HepG2 (cell line): ENCODE results near the gene COQ4.

ENCODE experiments used
- HIC2 ChIP-seq: sonication (generic); formaldehyde crosslinking; IDR thresholded peaks from 2 replicates; pipeline ENCODE4 v1.9.0; 2022; ENCODE audit warnings: low read depth, missing genetic modification reagents
- LCORL ChIP-seq, 2 experiments: fragments of 450-650 bp in 1 of 2; sonication (generic) in 1 of 2; formaldehyde crosslinking in 1 of 2; IDR thresholded peaks; 2 replicates each; pipeline versions ENCODE4 v1.5.0 to v1.6.1; 2017 to 2020; ENCODE audit warnings: antibody characterized with exemption in 1 of 2, missing genetic modification reagents in 1 of 2
- ZBTB33 ChIP-seq: sonication (generic); formaldehyde crosslinking; IDR thresholded peaks from 2 replicates; pipeline ENCODE4 v1.4.0; 2020; ENCODE audit warnings: missing genetic modification reagents
- ZNF749 ChIP-seq: sonication (generic); formaldehyde crosslinking; IDR thresholded peaks from 2 replicates; pipeline ENCODE4 v1.8.0; 2022; ENCODE audit warnings: mild to moderate bottlenecking, missing genetic modification reagents, moderate library complexity, borderline replicate concordance

- TF ChIP-seq LCORL (IDR thresholded peaks at IDR 0.05) = no peak
- no peak for TF ChIP-seq LCORL (CRISPR knock-in tag; IDR thresholded peaks at IDR 0.05)
- TF ChIP-seq ZNF749 (CRISPR knock-in tag) = no peak
- no peak for TF ChIP-seq HIC2
- TF ChIP-seq ZBTB33 (CRISPR knock-in tag) = no peak
Observed at GRCh38 chr9:128274245-128274644, 48.4 kb upstream of the COQ4 start.
